ENCODE measurements around the gene WASF1.

DNA sequence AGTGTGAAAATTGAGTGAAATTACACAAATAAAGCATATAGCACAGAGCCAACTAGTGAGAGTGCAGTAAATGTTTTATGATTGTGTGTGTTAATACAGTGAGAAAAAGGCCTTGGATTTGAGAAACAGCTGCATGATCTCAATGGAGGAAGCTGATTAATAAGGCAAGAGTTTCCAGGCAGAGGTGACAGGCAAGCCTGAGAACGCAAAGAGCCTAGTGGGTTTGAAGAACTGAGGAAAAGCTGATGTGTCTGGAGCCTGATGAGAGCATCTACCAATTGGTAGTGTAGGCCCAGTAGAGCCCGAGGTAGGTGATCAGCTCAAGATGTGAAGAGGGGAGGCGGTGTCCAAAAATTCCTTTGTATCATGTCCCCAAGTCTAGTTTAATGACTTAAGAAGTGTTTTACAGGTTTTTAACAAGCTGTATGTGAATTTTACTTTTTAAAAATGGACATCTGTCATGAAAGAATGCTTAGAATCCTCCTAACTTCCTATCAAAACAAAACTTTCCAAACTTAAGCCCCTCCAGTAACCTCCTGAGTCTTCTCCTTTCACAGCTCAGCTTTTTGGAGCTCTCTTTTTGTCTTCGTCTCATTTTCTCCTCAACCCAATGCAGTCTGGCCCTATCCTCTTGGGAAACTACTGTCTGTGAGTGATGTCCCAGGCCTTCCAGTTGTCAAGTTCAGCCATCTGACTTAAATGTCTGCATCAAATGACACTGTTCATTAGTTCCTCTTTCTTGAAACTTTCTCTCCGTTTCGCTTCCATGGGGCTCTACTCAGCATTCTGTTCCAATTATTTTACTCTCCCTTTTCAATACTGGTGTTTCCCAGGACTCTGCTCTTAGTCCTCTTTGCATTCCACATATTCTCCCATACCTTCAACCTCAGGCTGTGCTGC lies 1.9 kb upstream of the WASF1 start:
- TF ChIP-seq, protein P1, sequence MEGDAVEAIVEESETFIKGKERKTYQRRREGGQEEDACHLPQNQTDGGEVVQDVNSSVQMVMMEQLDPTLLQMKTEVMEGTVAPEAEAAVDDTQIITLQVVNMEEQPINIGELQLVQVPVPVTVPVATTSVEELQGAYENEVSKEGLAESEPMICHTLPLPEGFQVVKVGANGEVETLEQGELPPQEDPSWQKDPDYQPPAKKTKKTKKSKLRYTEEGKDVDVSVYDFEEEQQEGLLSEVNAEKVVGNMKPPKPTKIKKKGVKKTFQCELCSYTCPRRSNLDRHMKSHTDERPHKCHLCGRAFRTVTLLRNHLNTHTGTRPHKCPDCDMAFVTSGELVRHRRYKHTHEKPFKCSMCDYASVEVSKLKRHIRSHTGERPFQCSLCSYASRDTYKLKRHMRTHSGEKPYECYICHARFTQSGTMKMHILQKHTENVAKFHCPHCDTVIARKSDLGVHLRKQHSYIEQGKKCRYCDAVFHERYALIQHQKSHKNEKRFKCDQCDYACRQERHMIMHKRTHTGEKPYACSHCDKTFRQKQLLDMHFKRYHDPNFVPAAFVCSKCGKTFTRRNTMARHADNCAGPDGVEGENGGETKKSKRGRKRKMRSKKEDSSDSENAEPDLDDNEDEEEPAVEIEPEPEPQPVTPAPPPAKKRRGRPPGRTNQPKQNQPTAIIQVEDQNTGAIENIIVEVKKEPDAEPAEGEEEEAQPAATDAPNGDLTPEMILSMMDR (IDR thresholded peaks at IDR 0.05), result no peak
- TF ChIP-seq POLR2AphosphoS5 (IDR thresholded peaks at IDR 0.05), result no peak
